Stimulated activated naive CD8-positive, alpha-beta T cell treated with anti-CD3 and anti-CD28 coated beads, Interleukin-15, amount 100 ng/mL, for 72 hours (primary cell): ENCODE results near the gene NRG3.
A peak's percentile ranks its signal among the peaks of the same experiment; 100 is the strongest.
"Not testable (repeated sequence)": the region's sequence is repeated elsewhere in the genome, so short reads cannot be mapped to it uniquely, and the experiment has no call there.

Experiments
- ATAC-seq: fragments of 150-1000 bp; cut with Tn5 transposase; 2 replicates; pipeline ENCODE4 v1.10.0; 2021; ENCODE audit warnings: mild to moderate bottlenecking, moderate library complexity
- DNase-seq, 2 donors: peaks; one replicate each; pipeline ENCODE4 v3.0.0; 2021 to 2022
- H3K27ac Mint-ChIP-seq, 2 donors: one replicate each; pipeline ENCODE4 v1.8.0; 2022; ENCODE audit warnings: mild to moderate bottlenecking in 2 of 2, mixed read lengths in 2 of 2, moderate library complexity in 2 of 2
- H3K27me3 Mint-ChIP-seq: one replicate; pipeline ENCODE4 v1.8.0; 2022; ENCODE audit warnings: mixed read lengths
- H3K4me1 Mint-ChIP-seq: one replicate; pipeline ENCODE4 v1.8.0; 2022; ENCODE audit warnings: mild to moderate bottlenecking, mixed read lengths
- H3K4me3 Mint-ChIP-seq, 2 donors: one replicate each; pipeline ENCODE4 v1.8.0; 2022; ENCODE audit warnings: mild to moderate bottlenecking in 2 of 2, mixed read lengths in 2 of 2, moderate library complexity in 1 of 2
- H3K9me3 Mint-ChIP-seq, 2 donors: one replicate each; pipeline ENCODE4 v1.8.0; 2022; ENCODE audit warnings: mixed read lengths in 2 of 2

Gene NRG3

DNA sequence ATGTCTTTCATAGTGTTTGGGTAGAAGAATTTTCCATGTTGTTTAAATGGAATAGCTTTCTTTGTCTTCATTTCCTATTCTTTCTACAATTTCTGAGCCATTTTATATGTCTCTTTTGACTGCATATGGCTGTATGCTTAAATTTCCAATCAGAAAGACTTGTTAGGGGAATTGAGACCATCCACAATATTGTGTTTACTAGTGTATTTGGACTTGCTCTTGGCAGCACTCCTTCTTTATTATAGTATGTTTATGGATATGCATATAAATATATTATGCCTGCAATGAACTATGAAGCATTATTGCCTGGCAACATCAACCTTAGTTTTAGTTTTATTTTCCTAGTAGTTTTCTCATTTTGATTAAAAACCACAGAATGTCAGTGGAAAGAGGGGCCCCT, 92.7 kb downstream of the NRG3 start:
- no peak overlapping the region for H3K4me3 Mint-ChIP-seq
- DNase-seq (no peak), ATAC-seq (no peak)
- H3K27ac Mint-ChIP-seq, result no peak overlapping the region
- no peaks in the 10 kb centered on the region for H3K4me1 Mint-ChIP-seq
- H3K9me3 Mint-ChIP-seq, result peaks cover 17 to 18% of the 10 kb centered on the region in 2 donors
- no peaks in the 10 kb centered on the region for H3K27me3 Mint-ChIP-seq

DNA sequence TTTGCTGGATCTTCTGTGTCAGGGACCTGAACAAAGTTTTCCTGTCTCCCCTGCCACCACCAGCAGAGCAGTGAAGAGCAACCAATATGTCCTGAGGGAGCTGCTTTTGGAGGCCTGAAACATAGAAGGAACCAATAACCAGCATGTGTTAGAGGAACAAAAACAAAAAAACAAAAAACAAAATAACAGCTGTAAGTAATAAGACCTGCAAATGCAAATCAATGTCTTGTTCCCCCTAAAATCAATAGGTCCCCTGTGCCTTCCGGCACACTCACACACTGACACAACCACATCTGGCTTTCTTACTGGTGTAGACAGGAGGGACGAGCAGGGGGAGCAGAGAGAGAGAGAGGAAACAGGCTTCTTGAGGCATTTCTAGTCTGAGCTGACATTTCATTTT, 94.1 kb downstream of the NRG3 start:
- H3K27me3 Mint-ChIP-seq, result no peaks in the 10 kb centered on the region
- peaks cover 24% of the 10 kb centered on the region in 2 donors for H3K9me3 Mint-ChIP-seq
- H3K4me3 Mint-ChIP-seq, result no peak overlapping the region
- ATAC-seq (no peak), DNase-seq (no peak)
- H3K4me1 Mint-ChIP-seq, result no peaks in the 10 kb centered on the region
- H3K27ac Mint-ChIP-seq, result no peak overlapping the region

DNA sequence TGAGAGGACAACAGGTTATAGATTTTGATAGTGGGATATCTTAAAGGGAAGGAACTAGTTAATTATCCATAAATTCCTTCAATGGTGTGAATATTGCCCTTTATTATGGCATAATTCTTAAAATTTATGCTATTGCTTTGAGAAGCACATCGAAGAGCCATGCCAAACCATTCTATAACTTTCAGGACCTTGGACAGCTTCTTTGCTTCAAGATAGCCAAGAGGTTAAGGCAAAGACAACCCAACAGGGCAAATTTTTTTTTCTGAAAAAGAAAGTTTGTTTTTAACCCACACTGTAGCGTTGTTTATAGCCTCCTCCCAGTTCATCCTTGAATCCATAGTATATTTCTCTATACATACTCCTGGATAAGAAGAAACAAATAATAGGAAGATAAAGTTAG, 103.2 kb downstream of the NRG3 start:
- Mint-ChIP-seq H3K4me1 (no peaks in the 10 kb centered on the region), H3K9me3 (peaks cover 6 to 11% of the 10 kb centered on the region in 2 donors), H3K4me3 (no peak overlapping the region), H3K27ac (no peak overlapping the region), H3K27me3 (no peaks in the 10 kb centered on the region)
- DNase-seq (no peak), ATAC-seq (no peak)

DNA sequence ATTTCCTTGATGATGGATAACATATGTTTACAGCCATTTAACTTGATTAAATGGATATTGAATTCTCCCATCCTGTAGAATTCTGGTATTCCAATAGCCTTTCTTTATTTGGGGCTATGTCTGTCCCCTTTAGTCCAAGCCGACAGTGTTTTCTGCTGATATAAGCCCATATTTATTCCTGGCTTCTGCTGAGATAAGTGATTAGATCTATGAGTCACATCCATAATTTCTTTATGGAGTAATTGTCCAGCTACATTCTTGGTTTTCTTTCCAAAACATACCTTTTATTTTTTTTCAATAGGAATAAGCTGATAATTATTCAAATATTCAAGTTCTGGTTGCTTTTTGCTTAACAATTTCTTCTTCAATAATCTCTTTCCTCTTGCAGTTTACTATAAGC, 106.7 kb downstream of the NRG3 start:
- H3K9me3 Mint-ChIP-seq, result no peaks in the 10 kb centered on the region
- no peaks in the 10 kb centered on the region for H3K4me1 Mint-ChIP-seq
- no peak overlapping the region for H3K4me3 Mint-ChIP-seq
- DNase-seq (no peak), ATAC-seq (no peak)
- no peaks in the 10 kb centered on the region for H3K27me3 Mint-ChIP-seq
- no peak overlapping the region for H3K27ac Mint-ChIP-seq

- no peaks in the 10 kb centered on the region for H3K4me1 Mint-ChIP-seq
- no peak overlapping the region for H3K4me3 Mint-ChIP-seq
- peaks cover 0 to 12% of the 10 kb centered on the region in 2 donors for H3K9me3 Mint-ChIP-seq
- H3K27me3 Mint-ChIP-seq, result no peaks in the 10 kb centered on the region
- no peak for DNase-seq
- no peak for ATAC-seq
- H3K27ac Mint-ChIP-seq, result no peak overlapping the region
Observed at GRCh38 chr10:81984428-81984827, 109.4 kb downstream of the NRG3 start.

- no peak for DNase-seq
- H3K9me3 Mint-ChIP-seq, result no peaks in the 10 kb centered on the region
- H3K27ac Mint-ChIP-seq, result no peak overlapping the region
- no peak for ATAC-seq
- no peaks in the 10 kb centered on the region for H3K4me1 Mint-ChIP-seq
- no peaks in the 10 kb centered on the region for H3K27me3 Mint-ChIP-seq
- H3K4me3 Mint-ChIP-seq, result no peak overlapping the region
Observed at GRCh38 chr10:81995254-81995653, 120.3 kb downstream of the NRG3 start.

GRCh38 chr10:81996927-81997326, 121.9 kb downstream of the NRG3 start:
- no peak for ATAC-seq

DNA sequence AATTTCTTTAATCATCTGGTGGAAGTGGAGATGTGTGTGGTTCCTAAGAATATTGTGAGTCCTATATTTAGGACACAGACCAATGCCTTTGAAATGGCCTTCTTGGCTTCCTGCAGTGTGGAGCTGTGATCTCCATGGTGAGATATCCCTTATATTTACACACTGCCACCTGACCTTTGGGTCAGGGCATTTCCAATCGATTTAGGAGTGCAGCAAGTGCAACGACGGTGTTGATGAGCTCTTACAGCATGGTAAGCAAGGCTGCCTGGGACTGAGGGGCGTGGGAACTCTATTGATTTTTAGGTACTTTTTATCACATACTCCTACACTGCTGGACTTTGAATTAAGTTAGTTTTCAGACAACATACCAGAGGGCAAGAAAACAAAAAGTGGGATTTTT, 146.0 kb downstream of the NRG3 start:
- H3K4me1 Mint-ChIP-seq, result no peaks in the 10 kb centered on the region
- no peak overlapping the region for H3K27ac Mint-ChIP-seq
- H3K4me3 Mint-ChIP-seq, result no peak overlapping the region
- H3K27me3 Mint-ChIP-seq, result no peaks in the 10 kb centered on the region
- peaks cover 9 to 10% of the 10 kb centered on the region in 2 donors for H3K9me3 Mint-ChIP-seq
- ATAC-seq (no peak), DNase-seq (no peak)

More at GRCh38 chr10:81996927-81997326, 121.9 kb downstream of the NRG3 start:
- no peak for DNase-seq
- H3K4me3 Mint-ChIP-seq, result no peak overlapping the region
- no peaks in the 10 kb centered on the region for H3K27me3 Mint-ChIP-seq
- no peaks in the 10 kb centered on the region for H3K9me3 Mint-ChIP-seq
- H3K4me1 Mint-ChIP-seq, result no peaks in the 10 kb centered on the region
- H3K27ac Mint-ChIP-seq, result no peak overlapping the region

- Mint-ChIP-seq H3K4me3 (no peak overlapping the region), H3K27me3 (no peaks in the 10 kb centered on the region), H3K27ac (peak overlapping the region in 1 of 2 donors; percentile 42), H3K9me3 (peaks cover 0 to 8% of the 10 kb centered on the region in 2 donors), H3K4me1 (no peaks in the 10 kb centered on the region)
- no peak for ATAC-seq
- no peak for DNase-seq
Observed at GRCh38 chr10:82027711-82028110, 152.7 kb downstream of the NRG3 start.

DNA sequence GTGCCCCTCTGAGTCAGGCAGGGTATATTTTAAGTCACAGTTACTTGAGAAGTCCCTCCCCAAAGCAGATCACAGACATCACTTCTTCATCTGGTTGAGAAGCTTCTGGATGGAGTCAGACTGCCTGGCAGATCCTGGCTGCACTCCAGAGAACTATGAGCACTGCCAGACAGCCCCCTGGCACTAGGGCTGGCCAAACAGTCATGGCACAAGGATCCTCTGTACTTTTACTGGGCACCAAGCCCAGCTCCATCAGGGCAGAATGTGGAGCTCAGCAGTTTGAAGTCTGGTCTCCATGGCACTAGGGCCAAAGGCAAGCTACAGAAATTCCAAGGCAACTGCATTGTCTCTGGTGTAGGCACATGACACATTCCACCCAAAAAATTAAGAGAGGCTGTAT, 162.1 kb downstream of the NRG3 start:
- Mint-ChIP-seq H3K4me3 (no peak overlapping the region), H3K27ac (no peak overlapping the region), H3K4me1 (no peaks in the 10 kb centered on the region), H3K27me3 (no peaks in the 10 kb centered on the region), H3K9me3 (peaks cover 0 to 8% of the 10 kb centered on the region in 2 donors)
- ATAC-seq (no peak), DNase-seq (no peak)

DNA sequence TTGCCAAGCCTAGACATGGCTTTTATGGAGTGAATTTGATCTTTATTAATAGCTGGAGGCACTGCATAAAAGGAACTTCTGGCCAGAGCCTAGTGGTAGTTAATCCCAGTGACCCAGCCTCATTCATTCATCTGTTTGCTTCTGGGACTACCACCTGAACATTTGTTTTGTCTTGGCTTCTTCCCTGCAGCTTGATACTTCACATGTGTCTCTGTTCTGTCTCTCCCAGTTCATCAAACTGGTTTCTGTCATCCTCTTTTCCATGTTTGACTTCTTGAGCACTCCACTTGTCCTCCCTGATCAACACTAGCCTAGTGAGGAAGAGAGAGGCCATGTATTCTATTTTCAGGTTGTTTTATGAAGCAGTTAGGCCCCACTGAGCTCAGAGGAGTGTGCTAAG, 163.6 kb downstream of the NRG3 start:
- Mint-ChIP-seq H3K27me3 (no peaks in the 10 kb centered on the region), H3K4me1 (no peaks in the 10 kb centered on the region), H3K27ac (no peak overlapping the region), H3K9me3 (peaks cover 0 to 8% of the 10 kb centered on the region in 2 donors), H3K4me3 (no peak overlapping the region)
- ATAC-seq, result no peak
- no peak for DNase-seq

DNA sequence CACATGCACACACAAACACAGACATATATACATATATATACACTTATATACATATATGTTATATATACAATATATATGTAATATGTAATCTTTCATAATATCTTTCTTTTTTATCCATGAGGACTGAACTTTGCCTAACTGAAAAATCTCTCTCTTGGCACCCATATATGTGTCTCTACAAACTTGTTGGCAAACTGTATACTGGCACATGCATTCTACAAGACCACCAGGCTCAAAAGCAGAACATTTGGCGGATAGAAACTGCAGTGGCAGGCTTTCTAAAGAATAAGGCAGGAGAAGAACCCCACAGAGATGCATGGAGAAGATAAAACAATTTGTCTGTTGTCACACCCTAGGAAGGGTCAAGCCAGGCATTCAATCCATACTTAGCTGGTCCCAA, 165.3 kb downstream of the NRG3 start:
- Mint-ChIP-seq H3K4me1 (no peaks in the 10 kb centered on the region), H3K9me3 (peaks cover 0 to 8% of the 10 kb centered on the region in 2 donors), H3K4me3 (no peak overlapping the region), H3K27me3 (no peaks in the 10 kb centered on the region), H3K27ac (no peak overlapping the region)
- no peak for DNase-seq
- no peak for ATAC-seq

DNA sequence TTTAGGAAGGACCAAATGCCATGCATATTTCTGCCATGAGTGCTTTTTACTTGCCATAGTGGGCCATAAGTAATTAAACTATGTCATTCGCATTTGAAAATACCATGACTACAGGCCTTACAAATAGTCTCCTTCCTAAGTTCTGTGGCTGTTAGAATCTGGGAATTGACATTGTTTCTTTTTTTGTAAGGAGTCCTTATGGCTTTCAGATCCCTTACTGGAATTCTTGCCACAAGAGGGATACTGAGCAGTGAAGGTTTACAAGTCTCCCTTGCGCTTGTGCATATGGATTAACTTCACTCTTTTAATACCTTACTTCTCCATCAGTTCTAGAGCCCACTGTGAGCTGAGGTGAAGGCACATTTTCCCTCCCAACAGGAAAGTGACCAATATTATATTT, 166.0 kb downstream of the NRG3 start:
- H3K27me3 Mint-ChIP-seq, result no peaks in the 10 kb centered on the region
- no peaks in the 10 kb centered on the region for H3K4me1 Mint-ChIP-seq
- H3K27ac Mint-ChIP-seq, result no peak overlapping the region
- no peak overlapping the region for H3K4me3 Mint-ChIP-seq
- peaks cover 0 to 8% of the 10 kb centered on the region in 2 donors for H3K9me3 Mint-ChIP-seq
- DNase-seq (no peak), ATAC-seq (no peak)

DNA sequence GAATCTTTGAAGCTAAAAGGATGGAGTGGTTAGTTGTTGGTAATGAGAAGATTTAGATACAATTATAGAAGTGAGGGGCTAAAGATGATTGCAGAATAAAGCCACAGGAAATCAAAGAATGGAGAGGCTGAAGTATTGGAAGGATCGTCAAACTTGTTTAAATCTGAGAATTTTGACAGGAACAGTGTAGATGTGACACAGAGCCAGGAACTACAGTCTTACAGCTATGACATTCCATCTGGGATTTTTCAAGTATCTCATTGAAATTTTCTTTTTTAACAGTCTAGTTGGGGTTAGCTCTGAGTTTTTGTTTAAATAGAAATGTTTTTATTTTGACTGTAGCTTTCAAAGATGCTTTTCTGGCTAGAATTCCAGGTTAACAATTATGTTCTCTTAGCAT, 181.4 kb downstream of the NRG3 start:
- peaks cover under 1 to 15% of the 10 kb centered on the region in 2 donors for H3K9me3 Mint-ChIP-seq
- ATAC-seq (no peak), DNase-seq (no peak)
- H3K27ac Mint-ChIP-seq, result no peak overlapping the region
- no peaks in the 10 kb centered on the region for H3K4me1 Mint-ChIP-seq
- no peak overlapping the region for H3K4me3 Mint-ChIP-seq
- H3K27me3 Mint-ChIP-seq, result no peaks in the 10 kb centered on the region

DNA sequence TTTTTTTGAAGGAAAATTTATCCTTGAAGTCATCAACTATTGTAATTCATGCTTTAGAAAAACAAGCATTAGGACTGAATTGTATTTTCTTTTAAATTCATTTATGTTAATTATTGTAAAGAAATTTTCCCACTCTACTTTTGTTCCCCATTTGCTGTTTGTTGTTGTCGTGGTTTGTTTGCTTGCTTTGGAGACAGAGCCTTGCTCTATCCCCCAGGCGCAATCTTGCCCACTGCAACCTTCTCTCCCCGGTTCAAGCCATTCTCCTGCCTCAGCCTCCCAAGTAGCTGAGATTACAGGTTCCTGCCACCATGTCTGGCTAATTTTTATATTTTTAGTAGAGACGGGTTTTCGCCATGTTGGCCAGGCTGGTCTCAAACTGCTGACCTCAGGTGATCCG, 192.2 kb downstream of the NRG3 start:
- not testable (repeated sequence) for DNase-seq, ATAC-seq, H3K9me3 Mint-ChIP-seq, H3K4me1 Mint-ChIP-seq, H3K27me3 Mint-ChIP-seq, H3K27ac Mint-ChIP-seq, H3K4me3 Mint-ChIP-seq

DNA sequence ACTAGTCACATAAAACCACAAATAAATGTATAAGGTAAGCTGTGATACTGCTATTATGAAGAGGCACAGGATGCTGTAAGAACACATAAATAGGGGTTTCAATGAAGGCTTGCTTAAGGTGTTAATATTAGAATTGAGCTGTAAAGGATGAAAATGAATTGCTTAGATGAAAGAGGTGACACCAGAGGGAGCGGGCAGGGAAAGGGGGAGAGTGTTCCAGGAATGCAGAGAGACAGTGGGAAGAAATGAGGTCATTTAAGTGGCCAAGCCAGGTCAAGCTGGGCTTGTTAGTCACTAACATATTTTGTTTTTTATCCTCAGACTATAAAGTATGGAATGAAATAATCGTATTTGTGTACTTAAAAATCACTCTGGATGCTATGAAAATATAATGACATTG, 193.5 kb downstream of the NRG3 start:
- H3K27me3 Mint-ChIP-seq, result no peaks in the 10 kb centered on the region
- ATAC-seq, result no peak
- H3K27ac Mint-ChIP-seq, result no peak overlapping the region
- H3K9me3 Mint-ChIP-seq, result peaks cover 0 to 6% of the 10 kb centered on the region in 2 donors
- DNase-seq, result no peak
- H3K4me3 Mint-ChIP-seq, result no peak overlapping the region
- no peaks in the 10 kb centered on the region for H3K4me1 Mint-ChIP-seq

GRCh38 chr10:82071231-82071630, 196.2 kb downstream of the NRG3 start:
- Mint-ChIP-seq H3K4me1 (no peaks in the 10 kb centered on the region), H3K4me3 (no peak overlapping the region), H3K9me3 (peaks cover 7 to 19% of the 10 kb centered on the region in 2 donors), H3K27me3 (no peaks in the 10 kb centered on the region), H3K27ac (no peak overlapping the region)
- DNase-seq (no peak), ATAC-seq (no peak)
